AG08396 (cell line): ENCODE results near the gene SPI1.
A peak's percentile ranks its signal among the peaks of the same experiment; 100 is the strongest.

Experiments
- DNase-seq: peaks from one replicate; pipeline ENCODE4 v3.0.0; 2012; ENCODE audit warnings: low spot score, mixed read lengths

Gene SPI1

DNA sequence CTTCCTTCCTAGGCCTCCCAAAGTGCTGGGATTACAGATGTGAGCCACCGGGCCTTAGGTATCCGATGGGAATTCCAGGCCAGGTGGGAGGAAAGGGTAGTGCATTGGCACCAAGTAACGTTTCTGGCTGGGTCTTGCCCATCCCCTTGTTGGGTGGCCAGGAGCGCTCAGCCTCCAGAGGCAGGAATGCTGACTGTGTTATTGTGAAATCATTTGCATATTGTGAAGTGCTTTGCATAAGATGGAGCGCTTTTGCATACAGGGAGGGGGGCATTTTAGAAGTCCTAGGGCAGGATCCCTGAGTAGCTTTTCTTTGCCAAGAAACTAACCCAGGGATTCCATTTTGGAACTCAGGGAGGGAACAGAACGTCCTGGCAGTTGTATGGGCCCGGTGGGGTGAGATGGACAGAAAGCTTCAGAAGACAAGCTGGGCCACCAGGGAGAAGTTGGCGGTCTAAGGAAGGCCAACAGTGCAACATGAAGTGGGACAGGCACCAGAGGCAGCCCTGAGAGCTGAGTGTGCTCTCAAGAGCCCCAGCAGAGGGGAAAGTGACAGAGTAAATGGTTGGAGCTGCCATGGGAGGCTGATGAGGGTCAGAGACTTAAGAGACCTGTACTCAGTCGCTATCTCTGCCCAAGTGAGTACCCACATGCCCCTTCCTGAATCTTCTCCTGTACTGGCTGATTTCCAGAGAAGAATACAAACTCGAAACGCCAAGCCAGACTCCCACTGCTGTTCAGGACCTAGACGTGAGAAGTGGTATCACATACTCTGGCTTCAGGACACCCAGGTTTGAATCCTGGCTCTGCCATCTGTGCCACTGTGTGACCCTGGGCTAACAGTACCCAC, 28.8 kb upstream of the SPI1 start:
- no peak for DNase-seq

DNA sequence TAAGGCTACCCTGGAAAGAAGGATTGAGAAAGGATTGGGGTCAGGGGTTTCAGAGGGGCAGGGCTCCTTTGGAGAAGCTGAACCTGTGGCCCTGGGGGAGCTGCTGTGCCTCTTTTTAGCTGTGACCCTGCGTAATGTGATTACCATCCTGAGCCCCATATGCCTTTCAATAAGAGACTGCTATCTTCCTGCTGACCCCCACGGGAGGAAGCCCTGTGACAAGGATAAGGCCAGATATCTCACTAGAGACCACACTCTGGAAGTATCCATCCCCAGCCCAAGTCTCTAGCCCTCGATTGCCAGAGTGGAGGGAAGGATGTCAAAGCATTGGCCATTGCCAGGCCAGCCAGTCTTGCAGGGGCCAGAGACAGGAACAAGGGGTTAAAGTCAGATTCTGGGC, 25.2 kb upstream of the SPI1 start:
- DNase-seq: no peak

DNA sequence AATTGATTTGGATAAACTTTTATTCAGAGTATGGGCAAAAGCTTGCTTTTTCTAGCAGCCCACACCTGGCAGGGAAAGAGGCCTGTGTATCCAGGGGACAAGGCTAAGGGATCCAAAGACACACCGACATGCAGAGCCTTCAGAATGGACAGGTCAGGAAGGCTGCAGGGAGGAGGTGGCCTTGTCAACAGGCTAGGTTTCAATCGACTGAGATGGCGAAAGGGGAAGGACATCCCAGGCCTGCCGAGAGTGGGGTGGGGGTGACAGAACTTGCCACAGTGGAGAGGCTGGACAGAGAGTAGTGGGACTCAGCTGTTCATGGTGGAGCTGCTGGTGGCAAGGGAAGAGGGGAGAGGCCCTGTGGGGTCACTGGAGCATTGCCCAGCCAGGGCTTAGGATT, 24.8 kb upstream of the SPI1 start:
- no peak for DNase-seq

DNA sequence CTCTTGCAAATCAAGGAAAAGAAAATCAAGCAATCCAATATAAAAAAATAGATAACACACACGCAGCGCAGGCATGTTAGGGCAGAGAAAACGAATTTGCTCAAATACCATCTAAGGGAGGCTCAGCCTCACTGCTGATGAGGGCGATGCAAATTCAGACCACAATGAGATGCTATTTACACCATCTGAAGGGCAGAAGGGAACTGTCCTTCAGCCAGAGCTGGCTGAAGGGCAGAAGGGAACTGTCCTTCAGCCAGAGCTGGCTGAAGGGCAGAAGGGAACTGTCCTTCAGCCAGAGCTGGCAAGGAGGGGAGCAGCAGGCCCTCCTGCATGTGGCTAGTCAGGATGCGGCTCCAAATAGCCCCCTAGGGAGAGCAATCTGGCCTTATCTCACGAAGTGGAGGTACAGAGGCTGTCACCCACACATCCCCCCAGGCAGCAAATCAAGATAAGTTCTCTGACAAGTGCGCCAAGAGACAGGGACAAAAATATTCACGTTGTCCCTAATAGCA, 22.5 kb upstream of the SPI1 start:
- DNase-seq: no peak

- peak; percentile 46 for DNase-seq
These were observed 21.8 kb upstream of the SPI1 start for GRCh38 chr11:47399860-47400767.

- DNase-seq: no peak
These were observed 20.2 kb upstream of the SPI1 start for GRCh38 chr11:47398551-47398950.

DNA sequence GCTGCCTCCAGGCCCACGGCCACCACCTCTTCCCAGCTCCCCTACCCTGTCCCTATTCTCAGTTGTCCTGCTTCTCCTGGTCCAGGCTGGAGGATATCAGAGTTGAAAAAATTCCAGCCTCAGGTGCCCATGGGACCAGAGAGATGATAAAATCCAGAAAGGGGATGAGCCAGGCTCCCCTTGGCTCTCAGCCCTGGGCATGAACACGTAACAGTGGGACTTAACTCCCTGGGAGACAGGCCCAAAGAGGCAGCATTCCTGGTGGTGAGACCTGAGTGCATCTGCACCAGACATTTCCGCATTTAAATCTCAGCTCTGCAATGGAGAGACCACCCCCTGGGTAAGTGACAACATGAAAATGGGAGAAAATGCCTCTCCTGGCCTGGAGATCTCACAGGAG, 19.7 kb upstream of the SPI1 start:
- DNase-seq: no peak

GRCh38 chr11:47396049-47396320, 17.6 kb upstream of the SPI1 start:
- no peak for DNase-seq

DNA sequence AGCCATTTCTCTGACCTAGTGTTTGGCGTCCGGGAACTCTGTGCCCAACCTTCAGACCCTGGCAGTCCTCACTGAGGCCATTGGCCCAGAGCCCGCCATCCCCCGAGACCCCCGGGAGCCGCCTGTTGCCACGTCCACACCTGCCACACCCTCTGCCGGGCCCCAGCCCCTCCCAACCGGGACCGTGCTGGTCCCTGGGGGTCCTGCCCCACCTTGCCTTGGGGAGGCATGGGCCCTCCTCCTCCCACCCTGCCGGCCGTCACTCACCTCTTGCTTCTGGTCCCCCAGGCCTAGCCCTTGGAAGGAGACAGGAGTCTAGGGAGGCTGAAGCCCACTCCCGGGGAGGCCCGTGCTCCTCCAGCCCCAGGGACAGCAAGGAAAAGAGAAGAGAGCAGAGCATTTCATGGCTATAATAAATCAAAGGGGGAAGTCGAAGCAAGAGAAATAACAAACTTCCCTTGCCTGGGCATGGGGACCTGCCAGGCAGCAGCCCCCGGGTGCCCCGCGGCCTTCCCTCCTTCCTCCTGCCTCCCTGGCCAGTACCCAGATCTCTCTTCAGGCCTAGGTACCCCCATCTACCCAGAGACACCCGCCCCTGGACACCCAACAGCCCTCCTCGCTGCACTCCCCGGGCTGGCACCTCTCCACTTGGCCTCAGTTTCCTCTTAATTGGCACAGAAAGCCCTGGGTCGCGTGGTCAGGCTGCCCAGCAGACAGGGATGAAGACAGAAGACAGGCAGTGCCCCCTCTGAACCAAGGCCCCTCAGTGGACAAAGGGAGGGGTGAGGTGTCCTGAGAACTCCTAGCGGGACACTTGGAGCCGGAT, 17.1 kb upstream of the SPI1 start:
- DNase-seq: no peak

- DNase-seq: no peak
These were observed 16.2 kb upstream of the SPI1 start for GRCh38 chr11:47394322-47395222.

DNA sequence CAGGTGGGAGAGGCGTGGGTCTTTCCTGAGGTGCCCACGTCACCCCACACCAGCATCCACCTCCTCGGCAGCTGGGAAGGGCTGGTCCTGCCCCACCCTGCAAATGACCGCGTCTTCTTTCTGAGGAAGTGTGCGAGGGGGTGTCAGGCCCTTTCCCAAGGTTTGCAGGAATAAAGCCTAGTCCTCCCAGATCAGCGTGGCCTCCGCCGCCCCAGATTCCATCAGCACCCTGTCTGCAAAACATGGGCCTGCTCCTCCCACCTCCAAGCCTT, 15.6 kb upstream of the SPI1 start:
- DNase-seq: no peak

DNA sequence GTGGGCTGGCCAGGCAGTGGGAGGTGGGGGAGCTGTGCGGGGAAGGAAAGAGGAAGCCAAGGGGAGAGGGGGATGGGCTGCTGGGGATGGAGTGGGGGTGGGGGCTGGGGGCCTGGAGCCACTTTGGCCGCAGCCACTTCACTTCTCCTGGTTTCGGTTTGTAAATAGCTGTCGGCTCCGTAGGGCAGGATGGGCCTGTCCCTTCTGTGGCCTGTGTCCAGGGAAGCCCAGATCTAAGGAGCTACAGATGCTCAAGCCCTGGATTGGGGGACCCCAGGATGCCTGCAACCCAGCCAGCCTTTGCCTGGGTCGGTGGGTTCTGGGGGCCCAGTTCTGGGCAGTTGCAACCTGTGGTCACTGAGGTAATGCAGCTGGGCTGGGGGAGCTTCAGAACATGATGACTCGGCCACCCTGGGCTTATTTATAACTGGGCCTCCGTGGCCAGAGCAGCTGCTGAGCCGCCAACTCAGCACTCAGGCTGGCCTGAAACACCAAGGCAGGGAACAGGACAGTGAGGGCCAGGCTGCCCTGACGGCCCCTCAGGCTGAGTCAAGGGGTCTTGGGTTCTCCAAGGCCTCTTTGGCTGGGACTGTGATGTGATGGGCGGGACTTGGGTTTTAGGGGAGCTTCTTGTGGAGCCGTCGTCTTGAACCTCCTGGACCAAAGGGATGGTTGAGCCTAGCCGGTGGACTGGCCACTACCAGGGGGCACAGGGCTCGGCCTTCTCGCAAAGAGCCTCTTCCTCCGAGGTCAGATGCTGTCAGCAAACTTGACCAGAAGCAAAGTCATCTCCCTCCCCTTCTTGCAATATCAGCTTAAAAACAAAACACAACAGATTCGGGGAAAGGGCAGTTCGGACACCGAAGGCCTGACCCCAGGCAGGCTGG, 15.1 kb upstream of the SPI1 start:
- DNase-seq: peak; percentile 87

- DNase-seq: no peak
These were observed 14.3 kb upstream of the SPI1 start for GRCh38 chr11:47392546-47393162.

- DNase-seq: no peak
These were observed 13.5 kb upstream of the SPI1 start for GRCh38 chr11:47391711-47392432.

DNA sequence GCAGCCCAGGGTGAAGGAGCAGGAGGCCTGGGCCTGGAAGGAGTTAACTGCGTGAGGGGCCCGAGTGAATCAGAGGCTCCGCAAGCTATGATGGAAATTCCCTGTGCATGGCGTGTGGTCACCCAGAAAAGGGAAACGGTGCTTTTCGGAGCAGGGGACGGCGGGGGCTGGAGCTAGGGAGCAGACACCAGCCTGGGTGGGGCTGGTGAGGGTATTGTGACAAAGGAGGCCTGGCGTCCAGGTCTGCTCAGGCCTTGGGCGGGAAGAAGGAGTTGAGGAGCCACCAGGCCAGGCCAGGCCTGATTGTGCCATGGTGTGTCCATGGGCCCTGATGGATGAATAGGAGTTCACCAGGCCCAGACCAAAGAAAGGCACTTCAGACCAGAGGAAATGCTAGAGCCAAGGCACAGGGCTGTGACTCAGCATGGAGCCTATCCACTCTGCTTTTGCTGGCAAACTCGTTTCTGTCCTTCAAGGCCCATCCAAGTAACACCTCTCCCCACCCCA, 12.8 kb upstream of the SPI1 start:
- no peak for DNase-seq

DNA sequence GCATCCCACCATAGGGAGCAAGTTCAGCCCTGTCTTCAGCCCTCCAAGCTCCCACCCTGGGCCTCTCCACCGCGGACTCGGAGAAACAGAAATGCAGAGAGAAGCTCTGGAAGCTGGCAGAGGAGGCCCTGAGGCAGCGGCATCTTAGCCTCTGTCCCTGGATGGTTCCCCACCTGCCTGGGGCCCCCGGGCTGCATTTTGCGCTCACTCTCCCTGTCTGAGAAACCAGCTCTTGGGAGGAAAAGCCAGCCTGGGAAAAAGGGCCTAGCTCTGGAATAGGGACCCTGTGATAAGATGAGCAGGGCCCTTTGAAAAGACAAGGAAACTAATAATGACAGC, 12.0 kb upstream of the SPI1 start:
- DNase-seq: no peak

DNA sequence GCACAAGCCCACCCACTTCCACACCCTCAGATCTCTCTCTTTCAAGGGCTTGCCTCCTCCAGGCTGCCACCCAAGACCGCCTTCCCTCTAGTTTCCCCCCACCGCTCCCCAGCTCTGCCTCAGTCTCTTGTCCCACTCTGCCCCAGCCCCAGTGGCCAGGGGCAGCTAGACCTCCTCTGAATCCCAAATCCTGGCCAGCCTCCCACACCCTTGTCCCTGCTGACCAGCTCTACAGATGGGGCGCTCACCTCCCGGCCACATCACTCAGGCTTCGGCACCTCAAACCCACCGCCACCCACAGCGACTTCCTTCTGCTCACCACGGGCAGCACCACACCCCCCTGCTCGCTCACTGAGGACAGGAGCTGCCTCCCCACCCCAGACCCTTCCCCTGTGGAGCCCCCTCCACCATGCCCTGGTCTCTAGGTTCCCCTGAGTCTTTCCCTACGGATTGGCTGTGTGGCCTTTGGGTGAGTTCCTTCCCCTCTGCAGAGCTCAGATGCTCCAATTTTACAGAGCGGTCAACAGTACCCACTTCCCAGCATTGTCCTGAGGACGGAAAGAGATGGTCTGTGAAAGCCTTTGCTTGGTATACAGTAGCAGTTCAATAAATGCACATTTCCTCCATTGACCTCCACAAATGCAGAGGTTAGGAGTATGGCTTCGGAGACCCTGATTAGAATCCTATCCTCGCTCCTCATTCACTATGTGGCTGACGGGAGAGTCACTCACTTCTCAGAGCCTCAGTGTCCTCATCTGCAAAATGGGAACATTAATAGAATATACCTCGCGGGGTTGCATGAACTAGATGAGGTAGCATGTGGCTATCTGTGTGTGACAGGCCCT, 11.5 kb upstream of the SPI1 start:
- no peak for DNase-seq
